Psoas muscle (tissue), 8 donors: ENCODE data around the gene DIP2C. TPM values are rescaled to one million over a fixed set of nuclear protein-coding genes. Genes with fewer than 3 reads are reported as not detected.
"Not testable (repeated sequence)": the region's sequence is repeated elsewhere in the genome, so short reads cannot be mapped to it uniquely, and the experiment has no call there.

Experiments
- ATAC-seq, 4 donors: fragments of 200-7000 bp; cut with Tn5 transposase; one replicate each; pipeline ENCODE4 v1.9.1; 2020; ENCODE audit warnings: moderate library complexity in 3 of 4, mild to moderate bottlenecking in 2 of 4
- DNase-seq, 2 donors: peaks; one replicate each; pipeline ENCODE4 v3.0.0-alpha.2; 2020
- H3K27ac ChIP-seq: fragments of 200-600 bp; one replicate; pipeline ENCODE4 v1.8.0; 2022
- H3K27me3 ChIP-seq, 3 donors: fragments of 200-600 bp in 1 of 3; one replicate each; pipeline versions ENCODE4 v1.6.1 to v1.8.0; 2013 to 2022; ENCODE audit warnings: low read length in 2 of 3, mild to moderate bottlenecking in 2 of 3, moderate library complexity in 1 of 3; ENCODE audit not compliant: insufficient read depth in 3 of 3
- H3K36me3 ChIP-seq, 2 donors: fragments of 200-600 bp in 1 of 2; one replicate each; pipeline versions ENCODE4 v1.6.1 to v1.8.0; 2013 to 2022; ENCODE audit warnings: low read depth in 1 of 2, mild to moderate bottlenecking in 1 of 2, moderate library complexity in 1 of 2; ENCODE audit not compliant: insufficient read depth in 1 of 2
- H3K4me1 ChIP-seq: fragments of 200-600 bp; one replicate; pipeline ENCODE4 v1.8.0; 2022
- H3K4me3 ChIP-seq: fragments of 200-600 bp; one replicate; pipeline ENCODE4 v1.8.0; 2022; ENCODE audit warnings: mild to moderate bottlenecking
- H3K9me3 ChIP-seq: fragments of 200-600 bp; one replicate; pipeline ENCODE4 v1.8.0; 2022
- CTCF ChIP-seq: fragments of 200-600 bp; IDR thresholded peaks from one replicate; pipeline ENCODE4 v1.8.0; 2022; ENCODE audit warnings: antibody characterized with exemption
- WGBS, 3 donors: extraction: QIAGEN DNeasy Blood & Tissue Kit; methylation state at CpG; one replicate each; pipeline versions ENCODE4 v1.1.6 to v1.1.7; 2013; 5-methylcytosine and 5-hydroxymethylcytosine counted together
- intact Hi-C, 2 donors: fragments of 100-400 bp; cut with DNase I; formaldehyde crosslinking; loops; one replicate each; pipeline versions ENCODE4 v1.11.0 to v1.14.2; 2022
- polyA plus RNA-seq, 3 donors: library from polyadenylated mRNA; stranded (reverse); fragments of 200-250 nt; gene quantifications; one replicate each; pipeline ENCODE4 v1.2.3, GENCODE V29; 2013
- total RNA-seq, 4 donors: library from RNA; stranded (reverse); fragmentation: NEBNext Ultra II Directional in 2 of 4; extraction: Animal tissue kit (Norgen Biotek cat#: 25700) in 2 of 4; gene quantifications; one replicate each; pipeline versions ENCODE4 v1.2.1 to v1.2.4, GENCODE V29; 2021 to 2023
- donor health status: healthy with polysubstance abuse.
- donor health status: DM: no; HTN: no; CAD: no; lungs with moderate emphysema.
- donor health status: Bipolar disorder and iron deficiency.
- donor health status: healthy.
- donor health status: DM: yes; HTN: yes; CAD: no.
- donor health status: DM: no; HTN: no; CAD: no.
- donor health status: DM: no; HTN: no; CAD: no.
- donor health status: DM: yes; HTN: yes; CAD: no.

The DIP2C gene
- total and polyA plus RNA-seq, 7 donors: 7.7 to 32.0 (median 25.0) TPM

GRCh38 chr10:650441-650851, 39.0 kb downstream of the DIP2C start:
- DNase-seq (no peak), ATAC-seq (peak in 2 of 4 donors; percentile 5 to 8)
- 40 to 56% (median 51%) methylated on average over 10 of the region's 10 CpGs for WGBS, 3 donors
- no peaks in the 10 kb centered on the region for H3K36me3 ChIP-seq
- no peak for TF ChIP-seq CTCF
- peak overlapping the region; percentile 58 for H3K27ac ChIP-seq
- intact Hi-C loops: no loop called here
- H3K4me1 ChIP-seq: peaks cover 37% of the 10 kb centered on the region
- peaks cover 2% of the 10 kb centered on the region for H3K9me3 ChIP-seq
- peak overlapping the region; percentile 46 for H3K4me3 ChIP-seq
- no peaks in the 10 kb centered on the region for H3K27me3 ChIP-seq

GRCh38 chr10:649798-650440, 39.5 kb downstream of the DIP2C start:
- Histone ChIP-seq H3K36me3 (no peaks in the 10 kb centered on the region), H3K4me3 (peak overlapping the region; percentile 46), H3K4me1 (peaks cover 37% of the 10 kb centered on the region), H3K27ac (peak overlapping the region; percentile 58), H3K9me3 (peaks cover 7% of the 10 kb centered on the region), H3K27me3 (no peaks in the 10 kb centered on the region)
- DNase-seq (no peak), ATAC-seq (peak in 2 of 4 donors; percentile 28 to 40)
- TF ChIP-seq CTCF: no peak
- intact Hi-C loops: no loop called here
- 55 to 63% (median 61%) methylated on average over 24 of the region's 24 CpGs for WGBS, 3 donors

- Histone ChIP-seq H3K4me3 (no peak overlapping the region), H3K4me1 (peaks cover 37% of the 10 kb centered on the region), H3K9me3 (peaks cover 11% of the 10 kb centered on the region), H3K27ac (no peak overlapping the region), H3K36me3 (no peaks in the 10 kb centered on the region), H3K27me3 (no peaks in the 10 kb centered on the region)
- no peak for DNase-seq
- 76 to 93% (median 89%) methylated on average over 4 of the region's 4 CpGs for WGBS, 3 donors
- TF ChIP-seq CTCF: no peak
- ATAC-seq: no peak
- intact Hi-C loops: no loop called here
Observed at GRCh38 chr10:649445-649797, 40.0 kb downstream of the DIP2C start.

DNA sequence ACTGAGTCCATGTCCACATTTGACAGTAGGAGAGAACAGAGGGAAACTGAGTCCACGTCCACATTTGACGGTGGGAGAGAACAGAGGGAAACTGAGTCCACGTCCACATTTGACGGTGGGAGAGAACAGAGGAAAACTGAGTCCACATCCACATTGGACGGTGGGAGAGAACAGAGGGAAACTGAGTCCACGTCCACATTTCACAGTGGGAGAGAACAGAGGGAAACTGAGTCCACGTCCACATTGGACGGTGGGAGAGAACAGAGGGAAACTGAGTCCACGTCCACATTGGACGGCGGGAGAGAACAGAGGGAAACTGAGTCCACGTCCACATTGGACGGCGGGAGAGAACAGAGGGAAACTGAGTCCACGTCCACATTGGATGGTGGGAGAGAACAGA, 42.4 kb downstream of the DIP2C start:
- H3K36me3 ChIP-seq, H3K27ac ChIP-seq, ATAC-seq, H3K27me3 ChIP-seq, intact Hi-C loops, DNase-seq, H3K4me3 ChIP-seq: not testable (repeated sequence)
- Histone ChIP-seq H3K9me3 (peaks cover 11% of the 10 kb centered on the region), H3K4me1 (peaks cover 22% of the 10 kb centered on the region)
- 97 to 98% (median 97%) methylated on average over 14 to 15 of the region's 15 CpGs for WGBS, 3 donors

DNA sequence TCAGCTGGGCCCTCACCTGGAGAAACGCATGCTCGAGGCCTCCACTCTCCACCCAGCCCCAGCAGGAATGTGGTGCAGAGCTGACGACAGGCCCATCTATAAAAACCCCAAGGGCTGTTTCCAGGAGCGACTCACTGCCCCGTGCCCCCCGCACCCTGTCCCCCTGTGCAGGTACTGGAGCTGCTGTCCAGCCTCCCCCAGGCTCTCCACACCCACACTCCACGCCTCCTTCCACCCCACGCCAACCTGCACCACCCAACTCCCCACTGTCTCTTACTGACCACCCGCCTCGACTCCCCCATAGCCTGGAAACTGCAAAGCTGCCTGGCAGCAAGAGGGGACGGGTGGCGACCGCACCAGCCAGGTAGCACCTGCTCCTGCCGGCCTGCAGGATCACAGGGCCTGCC, 43.3 kb downstream of the DIP2C start:
- 93 to 95% (median 94%) methylated on average over 12 to 14 of the region's 14 CpGs for WGBS, 3 donors
- Histone ChIP-seq H3K4me1 (peaks cover 15% of the 10 kb centered on the region), H3K9me3 (peaks cover 11% of the 10 kb centered on the region), H3K27me3 (no peaks in the 10 kb centered on the region), H3K36me3 (no peaks in the 10 kb centered on the region), H3K27ac (no peak overlapping the region), H3K4me3 (no peak overlapping the region)
- intact Hi-C loops: no loop called here
- no peak for DNase-seq
- ATAC-seq: no peak
- TF ChIP-seq CTCF: no peak
